GM19023 (cell line): ENCODE results near the gene LIG3.
"Not testable (repeated sequence)": the region's sequence is repeated elsewhere in the genome, so short reads cannot be mapped to it uniquely, and the experiment has no call there.

Experiments
- ATAC-seq: cut with Tn5 transposase; IDR thresholded peaks from one replicate; pipeline ENCODE4 v1.9.1; 2021; ENCODE audit warnings: mild to moderate bottlenecking, moderate library complexity; ENCODE audit not compliant: unreplicated experiment

The LIG3 gene

DNA sequence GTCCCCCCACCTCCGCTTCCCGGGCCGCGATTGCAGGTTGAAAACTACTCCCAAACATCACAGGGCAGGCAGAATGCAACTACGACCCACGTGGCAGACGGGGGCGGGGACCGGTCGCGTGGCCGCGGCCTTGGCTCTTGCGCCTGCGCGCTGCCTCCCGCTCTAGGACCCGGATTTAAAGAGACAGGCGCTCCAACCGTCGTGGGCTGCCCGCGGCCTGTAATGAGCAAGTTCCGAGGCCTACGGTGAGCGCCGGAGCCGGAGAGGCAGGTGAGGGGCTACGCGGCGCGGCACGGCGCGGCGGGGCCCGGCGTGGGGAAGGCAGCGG is at the start of gene LIG3:
LIG3 (plus strand) TSS at position 160 of the 328 bp plus-strand sequence. CDS start 2,494 bp downstream, outside the sequence.
- ATAC-seq: peak; percentile 83

DNA sequence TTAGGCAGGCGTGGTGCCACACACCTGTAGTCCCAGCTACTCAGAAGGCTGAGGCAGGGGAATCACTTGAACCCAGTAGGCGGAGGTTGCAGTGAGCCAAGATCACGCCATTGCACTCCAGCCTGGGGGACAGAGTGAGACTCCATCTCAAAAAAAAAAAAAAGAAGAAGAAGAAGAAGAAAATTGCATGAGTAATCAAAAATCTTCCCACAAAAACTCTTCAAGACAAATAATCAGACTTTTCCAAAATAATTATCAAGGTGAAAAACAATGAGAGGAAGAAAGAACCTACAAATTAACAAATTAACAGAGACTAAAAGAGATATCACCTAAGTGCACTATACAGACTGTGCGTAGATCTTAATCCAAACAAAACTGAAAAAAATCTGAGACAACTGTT is 29.5 kb upstream of the LIG3 start:
- ATAC-seq: not testable (repeated sequence)

DNA sequence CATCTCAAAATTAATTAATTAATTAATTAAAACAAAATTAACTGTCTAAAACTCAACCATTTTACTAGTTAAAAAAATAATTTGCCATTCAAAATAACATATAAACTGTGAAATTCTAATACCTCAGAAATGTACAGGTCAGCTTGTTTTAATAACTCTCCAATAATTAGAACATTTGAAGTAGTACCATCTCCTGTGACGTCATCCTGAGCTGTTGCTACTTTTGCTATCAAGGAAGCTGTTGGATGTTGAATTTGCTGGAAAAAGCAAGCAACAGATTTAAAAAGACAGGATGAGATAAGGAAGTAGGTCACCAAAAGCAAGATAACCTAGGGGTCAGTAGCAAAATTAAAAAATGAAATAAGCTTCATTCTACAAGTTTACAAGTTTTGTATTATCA is 21.9 kb upstream of the LIG3 start:
- no peak for ATAC-seq

DNA sequence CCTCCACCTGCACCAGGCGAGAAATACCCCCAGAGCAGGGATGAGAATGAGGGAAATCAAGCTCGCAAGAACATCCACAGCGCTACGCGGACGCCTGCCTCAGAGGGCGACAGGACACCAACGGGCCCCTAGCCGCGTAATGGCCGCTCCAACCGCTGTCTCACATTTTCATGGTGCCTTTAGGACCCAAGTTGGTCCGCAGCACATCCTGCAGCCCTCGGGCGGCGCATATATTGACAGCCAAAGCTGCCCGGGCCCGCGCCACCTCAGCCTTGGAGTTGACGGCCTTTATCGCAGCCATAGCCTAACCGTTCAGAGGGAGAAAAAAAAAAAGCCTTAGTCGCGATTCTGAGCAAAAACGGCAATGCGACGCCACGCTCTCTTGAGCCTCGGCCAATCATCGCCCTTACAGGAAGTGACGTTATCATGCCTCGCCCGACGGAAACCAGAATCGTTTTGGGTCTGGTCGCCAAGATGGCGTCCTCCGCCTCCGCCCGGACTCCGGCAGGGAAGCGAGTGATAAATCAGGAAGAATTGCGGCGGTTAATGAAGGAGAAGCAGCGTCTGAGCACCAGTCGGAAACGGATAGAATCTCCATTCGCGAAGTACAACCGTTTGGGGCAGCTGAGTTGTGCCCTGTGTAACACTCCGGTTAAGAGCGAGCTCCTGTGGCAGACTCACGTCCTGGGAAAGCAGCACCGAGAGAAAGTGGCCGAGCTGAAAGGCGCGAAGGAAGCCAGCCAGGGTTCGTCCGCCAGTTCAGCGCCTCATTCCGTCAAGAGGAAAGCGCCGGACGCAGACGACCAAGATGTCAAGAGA is 19.0 kb upstream of the LIG3 start, which contains the start of the genes CCT6B and ZNF830:
CCT6B (minus strand) TSS at position 368 of the 819 bp plus-strand sequence; CDS start at position 301, 67 bp downstream.
ZNF830 (plus strand) TSS at position 448 of the 819 bp plus-strand sequence; CDS start at position 475, 27 bp downstream.
- ATAC-seq: peak; percentile 90

DNA sequence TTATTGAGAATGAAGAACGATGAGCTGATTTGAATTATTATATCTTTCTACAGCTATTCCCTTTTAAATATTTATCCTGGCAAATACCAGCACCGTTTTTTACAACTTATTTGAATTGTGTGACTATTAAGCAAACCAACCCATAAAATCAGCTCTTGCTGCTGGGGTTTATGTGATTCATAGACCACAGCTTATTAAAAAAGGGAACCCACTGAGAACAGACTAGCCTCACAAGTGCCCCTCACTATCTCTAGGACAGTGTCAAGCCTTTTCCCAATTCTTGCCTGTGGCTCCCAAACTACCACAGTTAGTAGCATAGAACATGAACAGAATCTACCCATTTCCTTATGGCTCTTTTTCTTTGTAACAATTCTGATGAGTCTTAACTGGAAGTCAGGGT is 6.1 kb upstream of the LIG3 start:
- ATAC-seq: no peak

DNA sequence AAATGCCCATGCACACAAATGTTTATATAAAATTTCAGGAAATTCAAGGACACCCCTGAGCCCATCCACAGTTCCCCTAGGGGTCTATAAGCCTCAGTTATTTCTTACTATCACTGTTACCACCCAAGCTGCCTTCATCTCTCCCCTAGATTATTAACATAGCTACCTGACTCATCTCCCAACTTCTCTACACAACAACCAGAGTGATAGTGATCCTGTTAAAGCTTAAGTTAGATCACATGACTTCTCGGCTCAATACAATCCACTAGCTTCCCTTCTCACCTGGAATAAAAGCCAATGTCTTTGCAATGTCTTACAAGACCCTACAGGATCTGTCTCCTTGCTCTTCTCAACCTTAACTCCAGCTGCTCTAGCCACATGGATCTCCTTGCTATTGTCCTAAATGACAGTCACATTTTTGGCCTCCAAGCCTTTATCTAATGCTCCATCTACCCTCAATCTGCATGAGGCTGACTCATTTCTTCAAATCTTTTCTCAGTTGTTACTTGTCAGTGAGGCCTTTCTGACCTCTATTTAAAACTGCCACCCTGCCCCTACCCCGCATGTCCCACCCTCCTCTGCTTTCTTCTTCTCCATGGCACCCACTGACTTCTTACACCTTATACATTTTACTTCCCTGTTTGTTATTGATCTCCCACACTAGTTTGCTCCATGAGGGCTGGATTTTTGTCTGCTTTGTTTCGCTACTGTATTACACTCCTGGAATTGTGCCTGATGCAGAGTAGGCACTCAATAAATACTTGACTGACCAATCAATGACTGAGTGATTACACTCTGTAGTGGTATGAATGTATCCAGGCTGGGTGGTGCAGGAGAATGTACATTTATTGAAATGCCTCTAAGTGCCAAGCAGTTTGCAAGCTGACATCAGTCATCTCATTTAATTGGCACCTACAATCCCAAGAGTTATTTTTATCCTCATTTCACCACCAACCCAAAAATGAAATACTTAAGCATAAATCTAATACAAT is 5.2 kb upstream of the LIG3 start:
- no peak for ATAC-seq

DNA sequence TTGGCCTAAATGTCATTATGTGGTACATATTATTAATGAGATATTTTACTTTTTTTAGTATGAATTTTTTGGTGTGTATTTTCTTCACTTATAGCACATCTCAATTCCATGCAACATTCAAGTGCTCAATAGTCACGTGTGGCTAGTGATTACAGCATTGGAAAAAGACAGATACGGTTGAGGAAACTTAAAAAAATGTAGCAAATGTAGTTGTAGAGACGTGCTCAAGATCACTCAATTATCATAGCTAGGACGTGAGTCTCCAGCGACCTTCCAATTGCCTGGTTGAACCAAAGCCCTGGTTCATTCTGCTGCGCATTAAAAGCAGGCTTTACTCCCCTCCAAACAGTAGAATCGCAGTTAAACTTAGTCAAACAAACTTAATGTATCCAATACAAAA is 1.2 kb upstream of the LIG3 start:
- no peak for ATAC-seq

DNA sequence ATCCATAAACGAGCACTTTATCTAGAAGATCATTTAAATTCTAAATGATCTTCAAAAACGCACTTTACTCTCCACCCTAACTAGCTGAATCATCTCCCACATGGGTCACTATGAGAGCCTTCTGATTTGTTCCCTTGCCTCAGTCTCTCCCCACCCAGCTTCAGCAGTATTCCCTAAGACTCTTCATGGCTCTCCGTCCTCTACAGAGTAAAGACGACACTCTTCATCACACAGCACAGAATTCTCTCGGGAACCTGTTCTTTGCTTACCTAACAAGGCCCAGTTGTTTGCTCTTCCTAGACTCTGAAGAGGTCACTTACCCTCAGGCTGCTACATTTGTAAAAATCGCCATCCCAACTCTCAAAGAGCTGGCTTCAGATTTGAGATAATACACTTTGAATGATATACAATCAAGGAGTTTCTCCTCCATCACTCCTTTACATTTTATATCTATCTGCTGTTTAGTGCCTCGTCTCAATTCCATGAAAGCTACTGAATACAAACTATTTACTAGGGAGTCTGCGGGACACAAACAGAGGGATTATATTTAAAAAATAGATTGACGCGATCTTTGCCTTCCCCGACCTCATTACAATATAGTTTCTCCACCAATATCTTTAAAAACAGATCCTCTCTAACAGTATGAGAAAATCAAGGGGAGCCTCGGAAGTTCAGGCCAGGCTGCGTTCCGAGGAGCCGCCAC is 511 bp upstream of the LIG3 start:
- no peak for ATAC-seq

DNA sequence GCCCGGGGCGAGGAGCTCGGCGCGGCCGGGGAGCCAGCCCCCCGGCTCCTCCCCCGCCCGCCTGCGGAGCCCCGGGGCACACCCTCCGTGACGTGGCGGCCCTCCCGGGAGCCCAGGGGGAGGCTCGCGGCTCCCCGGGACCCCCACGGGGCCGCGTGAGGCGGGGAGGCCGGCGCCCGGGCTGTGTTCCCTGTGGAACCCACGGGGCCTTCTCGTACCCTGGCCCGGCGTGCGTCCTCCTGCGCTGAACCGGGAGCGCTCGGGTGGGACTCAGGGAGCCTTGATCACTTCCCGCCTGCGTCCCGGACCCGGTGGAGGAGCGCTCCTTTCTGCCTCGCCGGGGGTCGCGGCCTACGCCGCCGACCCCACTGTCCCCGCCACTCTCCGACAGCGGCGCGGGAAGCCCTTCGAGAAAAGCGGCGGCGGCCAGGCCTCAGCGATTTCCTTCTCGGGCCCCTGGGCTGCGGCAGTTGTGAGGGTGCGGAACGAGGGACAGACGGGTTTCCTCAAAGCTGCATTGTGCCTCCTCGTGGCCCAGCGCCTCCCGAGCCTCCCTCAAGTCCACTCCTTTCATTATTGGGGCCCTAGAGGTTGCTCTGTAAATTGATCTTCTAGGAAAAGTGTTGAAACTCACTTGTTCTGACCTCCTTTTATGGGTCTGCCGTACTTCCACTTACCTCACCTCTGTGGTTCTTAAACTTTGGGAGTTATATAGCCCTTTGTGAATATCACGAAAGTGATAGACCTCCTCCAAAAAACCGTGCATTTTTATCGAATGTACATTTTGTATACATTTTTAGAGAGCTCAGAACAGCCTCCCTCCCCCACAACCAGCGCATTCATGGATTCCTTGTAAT is 597 bp downstream of the LIG3 start:
- ATAC-seq: peak; percentile 89

DNA sequence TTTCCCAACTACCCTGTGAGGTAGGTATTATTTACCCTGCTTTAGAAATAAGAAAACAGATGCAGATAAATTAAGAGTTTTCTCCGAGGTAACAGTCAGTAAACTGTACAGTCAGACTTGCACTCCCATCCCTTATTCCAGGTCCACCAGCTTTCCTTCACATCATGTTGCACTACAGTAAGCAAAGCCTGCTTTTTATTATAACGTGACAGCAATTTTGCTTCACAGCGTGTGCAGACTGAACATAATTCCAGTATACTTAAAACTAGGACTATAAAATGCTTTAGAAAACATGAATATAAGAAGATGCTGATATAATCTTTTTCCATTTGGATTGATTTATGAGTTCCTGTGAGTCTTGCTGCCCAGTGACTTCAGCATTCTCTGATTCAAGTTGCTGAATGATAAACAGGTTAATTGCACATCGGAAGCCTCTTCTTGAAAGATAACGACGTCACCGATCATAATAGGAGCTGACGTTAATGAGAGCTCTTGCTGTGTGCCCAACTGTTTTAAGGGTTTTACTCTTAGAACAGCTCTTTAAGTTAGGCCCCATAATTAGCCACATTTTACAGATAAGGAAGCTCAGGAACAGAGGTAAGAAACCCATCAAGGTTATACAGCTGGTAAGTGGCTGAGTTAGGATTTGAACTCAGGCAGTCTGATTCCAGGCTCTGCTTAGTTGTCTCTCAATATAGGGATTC is 1.4 kb downstream of the LIG3 start:
- ATAC-seq: no peak

DNA sequence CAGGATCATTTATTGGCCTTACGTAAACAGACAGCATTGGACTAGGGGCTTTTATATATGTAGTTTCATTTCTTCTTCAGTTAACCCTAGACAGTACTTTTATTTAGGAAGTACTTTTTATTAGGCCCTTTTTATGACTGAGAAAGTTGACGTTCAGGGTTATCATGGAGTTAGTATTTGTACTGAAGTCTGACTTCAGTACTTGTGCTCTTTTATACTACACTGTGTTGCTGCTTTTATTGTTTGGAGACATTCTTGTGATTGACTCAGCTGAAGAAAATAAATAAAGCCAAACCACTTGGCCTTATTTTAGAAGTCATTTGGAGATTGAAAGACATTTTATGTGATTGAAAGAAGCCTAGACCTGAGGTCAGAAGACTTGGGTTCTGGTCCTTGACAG is 6.9 kb downstream of the LIG3 start:
- no peak for ATAC-seq

DNA sequence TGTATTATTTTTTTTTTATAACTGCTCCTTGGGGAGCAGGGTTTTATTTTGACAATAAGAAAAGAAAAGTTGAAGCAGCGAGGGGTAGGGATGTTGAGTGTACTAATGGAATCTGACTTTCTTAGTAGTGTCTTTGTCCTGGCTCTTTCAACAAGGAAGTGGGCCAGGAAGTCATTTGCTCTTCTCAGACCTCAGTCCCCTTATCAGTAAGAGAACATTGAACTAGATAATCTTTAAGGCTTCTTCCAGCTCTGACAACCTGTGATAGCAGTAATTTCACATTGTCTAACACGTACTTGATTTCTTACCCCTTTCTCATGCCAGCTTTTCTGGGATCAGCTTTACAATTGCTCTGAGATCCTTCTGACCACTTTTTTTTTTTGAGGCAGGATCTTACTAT is 8.3 kb downstream of the LIG3 start:
- ATAC-seq: no peak

DNA sequence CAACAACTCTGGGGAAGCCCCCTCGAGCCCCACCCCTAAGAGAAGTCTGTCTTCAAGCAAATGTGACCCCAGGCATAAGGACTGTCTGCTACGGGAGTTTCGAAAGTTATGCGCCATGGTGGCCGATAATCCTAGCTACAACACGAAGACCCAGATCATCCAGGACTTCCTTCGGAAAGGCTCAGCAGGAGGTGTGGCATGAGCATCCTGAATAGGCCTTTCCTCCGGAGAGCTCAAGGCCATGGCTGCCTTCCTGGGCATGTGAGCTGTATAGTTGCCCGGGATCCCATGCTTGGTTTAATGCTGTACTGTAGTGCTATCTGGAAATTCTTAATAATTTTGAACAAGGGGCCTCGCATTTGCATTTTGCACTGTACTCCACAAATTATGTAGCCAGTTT is 9.2 kb downstream of the LIG3 start:
- no peak for ATAC-seq

DNA sequence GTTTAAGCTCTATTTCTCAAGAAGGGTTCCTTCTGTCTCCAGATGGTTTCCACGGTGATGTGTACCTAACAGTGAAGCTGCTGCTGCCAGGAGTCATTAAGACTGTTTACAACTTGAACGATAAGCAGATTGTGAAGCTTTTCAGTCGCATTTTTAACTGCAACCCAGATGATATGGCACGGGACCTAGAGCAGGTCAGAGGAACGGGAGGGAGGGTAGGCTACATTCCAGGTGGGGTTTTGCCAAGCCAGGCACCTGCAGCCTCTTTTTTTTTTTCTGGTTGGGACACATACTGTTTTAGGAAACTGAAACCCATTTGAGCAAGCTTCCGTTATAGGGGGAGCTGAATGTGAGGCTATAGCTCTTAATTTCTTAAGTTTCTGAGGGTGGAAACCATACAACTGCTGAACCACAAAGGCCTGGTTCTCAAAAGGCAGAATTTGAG is 10.6 kb downstream of the LIG3 start:
- no peak for ATAC-seq

DNA sequence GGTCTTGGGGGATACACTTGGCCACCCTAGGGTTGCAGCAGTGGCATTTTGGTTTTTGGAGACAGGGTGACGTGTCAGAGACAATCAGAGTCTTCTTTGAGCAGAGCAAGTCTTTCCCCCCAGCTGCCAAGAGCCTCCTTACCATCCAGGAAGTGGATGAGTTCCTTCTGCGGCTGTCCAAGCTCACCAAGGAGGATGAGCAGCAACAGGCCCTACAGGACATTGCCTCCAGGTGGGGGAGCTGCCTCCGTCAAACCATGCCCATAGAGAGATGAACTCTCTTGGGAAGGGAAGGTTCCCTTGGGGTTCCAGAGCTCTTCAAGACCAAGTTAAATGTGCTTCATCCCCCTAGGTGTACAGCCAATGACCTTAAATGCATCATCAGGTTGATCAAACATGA is 11.3 kb downstream of the LIG3 start:
- ATAC-seq: no peak

DNA sequence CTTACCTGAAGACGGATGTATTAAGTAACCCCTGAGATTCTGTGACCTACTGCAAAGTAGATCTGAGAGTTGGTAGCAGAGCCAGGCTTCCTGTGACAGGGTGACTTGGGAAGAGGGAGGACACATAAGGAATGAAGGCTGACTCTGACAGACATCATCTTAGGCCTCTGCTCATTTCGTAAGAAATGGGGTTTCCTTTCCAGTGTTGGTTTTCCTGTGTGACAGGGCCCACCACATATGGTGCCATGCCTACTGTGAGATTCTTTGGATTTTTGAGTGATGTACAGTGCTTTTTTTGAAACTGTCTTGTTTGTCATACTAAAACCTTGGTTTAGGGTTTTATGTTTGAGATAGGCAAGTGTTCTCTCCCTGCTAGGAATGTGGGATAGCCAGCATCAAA is 12.7 kb downstream of the LIG3 start:
- ATAC-seq: no peak

DNA sequence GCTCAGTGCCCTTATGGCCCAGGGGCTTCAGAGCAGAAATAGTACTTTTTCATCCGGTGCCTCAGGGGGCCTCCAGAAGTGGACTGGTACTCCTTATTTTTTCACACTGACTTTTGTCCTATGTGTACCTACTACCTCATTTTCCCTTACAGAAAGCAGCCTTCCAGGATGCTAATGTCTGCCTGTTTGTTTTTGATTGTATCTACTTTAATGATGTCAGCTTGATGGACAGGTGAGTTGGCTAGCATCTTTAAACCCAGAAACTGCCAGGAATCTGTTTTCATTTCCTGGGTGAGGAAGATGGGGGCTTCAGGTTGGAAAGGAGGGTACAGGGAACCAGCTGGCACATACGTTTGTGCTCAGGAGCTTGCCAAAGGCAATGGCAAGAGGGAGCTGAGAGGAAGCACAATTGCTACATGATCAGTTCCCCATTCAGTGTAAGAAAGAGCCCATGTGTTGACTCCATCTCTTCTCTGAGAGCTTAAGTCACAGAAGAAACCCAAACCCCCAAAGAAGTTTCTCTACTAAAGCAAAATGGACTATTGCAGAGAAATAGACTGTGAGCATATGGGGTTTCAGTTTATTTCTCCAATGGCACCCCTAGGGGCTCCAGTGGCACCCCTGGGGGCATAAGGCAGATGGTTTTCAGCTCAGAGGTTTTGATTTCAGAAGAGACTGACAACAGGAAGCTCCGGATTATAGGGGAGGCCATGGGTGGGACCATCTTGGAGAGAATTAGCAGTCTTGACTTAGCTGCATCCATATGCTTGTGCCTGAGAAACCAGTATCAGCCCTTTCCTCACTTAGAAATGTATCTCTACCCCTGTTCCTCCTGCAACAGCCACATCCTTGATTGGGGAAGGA is 16.3 kb downstream of the LIG3 start:
- ATAC-seq: no peak

DNA sequence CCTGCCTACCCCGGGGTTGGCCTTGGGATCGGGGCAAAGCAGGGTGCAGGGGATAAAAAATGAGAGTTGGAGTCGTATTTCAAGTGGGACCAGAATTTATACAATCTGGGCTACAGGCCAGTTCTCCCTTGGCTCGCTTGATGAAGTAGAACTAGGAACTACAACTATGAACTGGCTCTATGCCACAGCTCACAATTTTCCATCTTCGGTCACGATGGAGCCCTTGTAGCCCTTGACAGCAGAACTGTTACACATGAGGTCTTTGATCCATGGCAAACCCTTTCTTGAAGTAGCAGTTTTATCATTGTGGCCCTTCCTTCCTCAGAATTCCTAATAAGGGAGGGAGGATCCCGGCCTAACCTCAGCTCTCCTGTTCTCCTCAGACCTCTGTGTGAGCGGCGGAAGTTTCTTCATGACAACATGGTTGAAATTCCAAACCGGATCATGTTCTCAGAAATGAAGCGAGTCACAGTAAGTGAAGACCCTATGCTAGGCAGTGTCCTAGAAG is 17.1 kb downstream of the LIG3 start:
- no peak for ATAC-seq
